A673 (cell line): ENCODE measurements around the gene GPC6.

Experiments
- EZH2 ChIP-seq: fragments of 200-600 bp; sonication (generic); IDR thresholded peaks from 2 replicates; pipeline ENCODE4 v1.6.1; 2017; ENCODE audit warnings: borderline replicate concordance, low read depth, mild to moderate bottlenecking, mixed read lengths, antibody characterized with exemption, low read length; ENCODE audit not compliant: poor library complexity, severe bottlenecking
- TF ChIP-seq, protein P1 (sequence below): fragments of 300-800, 200-600 bp; sonication (generic); conservative IDR thresholded peaks from 2 replicates; pipeline ENCODE4 v1.5.1; 2017; ENCODE audit warnings: low read depth, mild to moderate bottlenecking, antibody characterized with exemption, low read length, moderate library complexity, mixed read lengths

DNA sequence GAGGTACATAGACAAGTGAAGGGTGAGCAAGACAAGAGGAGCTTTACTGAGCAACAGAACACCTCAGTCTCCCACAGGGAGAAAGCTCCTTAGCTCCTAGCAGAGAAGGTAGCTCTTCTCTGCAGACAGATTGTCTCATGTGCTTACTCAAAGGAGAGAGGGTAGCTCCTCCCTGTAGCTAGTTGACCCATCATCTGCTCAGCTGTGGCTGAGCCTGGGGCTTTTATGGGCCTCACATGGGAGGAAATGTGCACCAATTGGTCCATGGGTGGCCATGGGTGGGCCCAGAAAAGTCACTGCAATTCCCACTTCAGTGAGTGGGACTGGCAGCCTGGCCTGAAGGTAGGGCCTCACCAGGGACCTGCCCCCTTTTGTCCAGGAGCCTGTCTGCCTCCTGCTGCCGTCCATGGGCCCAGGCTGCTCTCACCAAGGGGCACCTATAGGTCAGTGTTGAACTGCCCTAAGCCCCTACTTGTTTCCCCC is 246.2 kb downstream of the GPC6 start:
- TF ChIP-seq, protein P1, sequence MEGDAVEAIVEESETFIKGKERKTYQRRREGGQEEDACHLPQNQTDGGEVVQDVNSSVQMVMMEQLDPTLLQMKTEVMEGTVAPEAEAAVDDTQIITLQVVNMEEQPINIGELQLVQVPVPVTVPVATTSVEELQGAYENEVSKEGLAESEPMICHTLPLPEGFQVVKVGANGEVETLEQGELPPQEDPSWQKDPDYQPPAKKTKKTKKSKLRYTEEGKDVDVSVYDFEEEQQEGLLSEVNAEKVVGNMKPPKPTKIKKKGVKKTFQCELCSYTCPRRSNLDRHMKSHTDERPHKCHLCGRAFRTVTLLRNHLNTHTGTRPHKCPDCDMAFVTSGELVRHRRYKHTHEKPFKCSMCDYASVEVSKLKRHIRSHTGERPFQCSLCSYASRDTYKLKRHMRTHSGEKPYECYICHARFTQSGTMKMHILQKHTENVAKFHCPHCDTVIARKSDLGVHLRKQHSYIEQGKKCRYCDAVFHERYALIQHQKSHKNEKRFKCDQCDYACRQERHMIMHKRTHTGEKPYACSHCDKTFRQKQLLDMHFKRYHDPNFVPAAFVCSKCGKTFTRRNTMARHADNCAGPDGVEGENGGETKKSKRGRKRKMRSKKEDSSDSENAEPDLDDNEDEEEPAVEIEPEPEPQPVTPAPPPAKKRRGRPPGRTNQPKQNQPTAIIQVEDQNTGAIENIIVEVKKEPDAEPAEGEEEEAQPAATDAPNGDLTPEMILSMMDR = no peak
- no peak for TF ChIP-seq EZH2
